Umbilical cord (tissue), 2 donors: Measurements from ENCODE around the gene ZG16. TPM values are rescaled to one million over a fixed set of nuclear protein-coding genes. Genes with fewer than 3 reads are reported as not detected.
A peak's percentile ranks its signal among the peaks of the same experiment; 100 is the strongest.
"Not testable (repeated sequence)": the region's sequence is repeated elsewhere in the genome, so short reads cannot be mapped to it uniquely, and the experiment has no call there.

Source experiments
- DNase-seq: peaks from one replicate; pipeline ENCODE4 v3.0.0-alpha.2; 2015; ENCODE audit warnings: low spot score
- total RNA-seq: library from RNA; depleted of rRNA; stranded (reverse); fragments of >200 nt; gene quantifications from one replicate; pipeline ENCODE4 v1.2.3, GENCODE V29; 2014; ENCODE audit warnings: low replicate concordance; ENCODE audit not compliant: insufficient read depth

ZG16 gene
- total RNA-seq, 1 donor from 2014 or later, result 2.2 TPM

GRCh38 chr16:29784157-29784556, 6.1 kb downstream of the ZG16 start:
- no peak for DNase-seq

GRCh38 chr16:29784901-29785500, 6.9 kb downstream of the ZG16 start:
- DNase-seq, result peak; percentile 64

- not testable (repeated sequence) for DNase-seq
Observed at GRCh38 chr16:29787155-29787554, 9.1 kb downstream of the ZG16 start.

GRCh38 chr16:29789775-29790182, 11.7 kb downstream of the ZG16 start:
- DNase-seq, result no peak

- peak; percentile 99 for DNase-seq
Observed at GRCh38 chr16:29790183-29790948, 12.3 kb downstream of the ZG16 start, which contains the start of gene KIF22. Gene KIF22 (plus strand): TSS chr16:29790751. CDS start chr16:29790760, 9 bp downstream.

- DNase-seq, result no peak
Observed at GRCh38 chr16:29790949-29791844, 13.1 kb downstream of the ZG16 start.

- no peak for DNase-seq
Observed at GRCh38 chr16:29791845-29792807, 14.1 kb downstream of the ZG16 start.

- not testable (repeated sequence) for DNase-seq
Observed at GRCh38 chr16:29793153-29793552, 15.1 kb downstream of the ZG16 start.

GRCh38 chr16:29794231-29794710, 16.2 kb downstream of the ZG16 start:
- DNase-seq, result no peak

GRCh38 chr16:29802416-29802935, 24.4 kb downstream of the ZG16 start:
- DNase-seq, result no peak

- DNase-seq, result no peak
Observed at GRCh38 chr16:29804020-29804419, 26.0 kb downstream of the ZG16 start.

GRCh38 chr16:29804455-29805231, 26.6 kb downstream of the ZG16 start:
- DNase-seq, result peak; percentile 35

- peak; percentile 98 for DNase-seq
Observed at GRCh38 chr16:29805232-29806098, 27.4 kb downstream of the ZG16 start.

GRCh38 chr16:29806099-29806579, 28.1 kb downstream of the ZG16 start, which contains the start of gene MAZ:
Gene MAZ (plus strand): TSS chr16:29806529. CDS start chr16:29806702, 173 bp downstream.
- no peak for DNase-seq

GRCh38 chr16:29806641-29807425, 28.8 kb downstream of the ZG16 start:
- DNase-seq, result peak; percentile 71

- peak; percentile 96 for DNase-seq
Observed at GRCh38 chr16:29807426-29808218, 29.6 kb downstream of the ZG16 start.
